ENCODE measurements around the gene MLX. TPM values are rescaled to one million over a fixed set of nuclear protein-coding genes. Genes with fewer than 3 reads are reported as not detected.

The MLX gene
- total and polyA plus RNA-seq, 2 of the 8 experiments (the other 6 are each of a cell fraction or from before 2014, with no cell fraction given), result 27.0 to 27.5 TPM

GRCh38 chr17:42519546-42520491, 47.1 kb upstream of the MLX start (continued):
- no peak for TF ChIP-seq CHD7 (IDR thresholded peaks at IDR 0.05; ENCODE audit: insufficient replicate concordance, low read length)
- TF ChIP-seq, protein P1, sequence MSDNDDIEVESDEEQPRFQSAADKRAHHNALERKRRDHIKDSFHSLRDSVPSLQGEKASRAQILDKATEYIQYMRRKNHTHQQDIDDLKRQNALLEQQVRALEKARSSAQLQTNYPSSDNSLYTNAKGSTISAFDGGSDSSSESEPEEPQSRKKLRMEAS (IDR thresholded peaks at IDR 0.05), result peak; percentile 79
- TF ChIP-seq, protein P2, sequence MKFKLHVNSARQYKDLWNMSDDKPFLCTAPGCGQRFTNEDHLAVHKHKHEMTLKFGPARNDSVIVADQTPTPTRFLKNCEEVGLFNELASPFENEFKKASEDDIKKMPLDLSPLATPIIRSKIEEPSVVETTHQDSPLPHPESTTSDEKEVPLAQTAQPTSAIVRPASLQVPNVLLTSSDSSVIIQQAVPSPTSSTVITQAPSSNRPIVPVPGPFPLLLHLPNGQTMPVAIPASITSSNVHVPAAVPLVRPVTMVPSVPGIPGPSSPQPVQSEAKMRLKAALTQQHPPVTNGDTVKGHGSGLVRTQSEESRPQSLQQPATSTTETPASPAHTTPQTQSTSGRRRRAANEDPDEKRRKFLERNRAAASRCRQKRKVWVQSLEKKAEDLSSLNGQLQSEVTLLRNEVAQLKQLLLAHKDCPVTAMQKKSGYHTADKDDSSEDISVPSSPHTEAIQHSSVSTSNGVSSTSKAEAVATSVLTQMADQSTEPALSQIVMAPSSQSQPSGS (IDR thresholded peaks at IDR 0.05; ENCODE audit: low read length), result no peak
